Uterus (tissue), 4 donors: ENCODE data around the gene NR2C2. TPM values are rescaled to one million over a fixed set of nuclear protein-coding genes. Genes with fewer than 3 reads are reported as not detected.

Experiments
- DNase-seq, 2 donors: peaks; one replicate each; pipeline ENCODE4 v3.0.0-alpha.2; 2019 to 2020
- H3K27ac ChIP-seq, 2 donors: fragments of 200-600 bp; sonication (generic); 1 replicate in 1 of 2; 2 replicates in 1 of 2; pipeline ENCODE4 v1.5.1; 2016 to 2018
- H3K27me3 ChIP-seq, 2 donors: fragments of 200-600 bp; sonication (generic); one replicate each; pipeline ENCODE4 v1.5.1; 2018 to 2019; ENCODE audit warnings: control low read depth in 1 of 2
- H3K36me3 ChIP-seq, 2 donors: fragments of 200-600 bp; sonication (generic); one replicate each; pipeline ENCODE4 v1.5.1; 2019; ENCODE audit warnings: control low read depth in 1 of 2
- H3K4me1 ChIP-seq, 2 donors: fragments of 200-600 bp; sonication (generic); one replicate each; pipeline ENCODE4 v1.5.1; 2018 to 2019; ENCODE audit warnings: control low read depth in 1 of 2
- H3K4me3 ChIP-seq, 2 donors: fragments of 200-600 bp; sonication (generic); 1 replicate in 1 of 2; 2 replicates in 1 of 2; pipeline ENCODE4 v1.5.1; 2018 to 2019; ENCODE audit warnings: mild to moderate bottlenecking in 1 of 2
- H3K9me3 ChIP-seq, 2 donors: fragments of 200-600 bp; sonication (generic); one replicate each; pipeline ENCODE4 v1.5.1; 2019; ENCODE audit warnings: control low read depth in 1 of 2
- CTCF ChIP-seq, 4 experiments: fragments of 200-600 bp in 2 of 4; fragments of 450-650 bp in 2 of 4; sonication (generic) in 2 of 4; IDR thresholded peaks; one replicate each; pipeline ENCODE4 v1.5.1; 2016 to 2019; ENCODE audit warnings: antibody characterized with exemption in 4 of 4, mild to moderate bottlenecking in 2 of 4, moderate library complexity in 1 of 4
- POLR2A ChIP-seq, 2 donors: fragments of 450-650 bp; IDR thresholded peaks; one replicate each; pipeline ENCODE4 v1.6.1; 2016; ENCODE audit warnings: antibody characterized with exemption in 2 of 2, mild to moderate bottlenecking in 1 of 2, moderate library complexity in 1 of 2
- intact Hi-C: fragments of 100-400 bp; cut with DNase I; formaldehyde crosslinking; loops from one replicate; pipeline ENCODE4 v1.15.1; 2023; ENCODE audit warnings: low total_unique reads
- total RNA-seq, 4 donors: library from RNA; depleted of rRNA in 3 of 4; stranded (reverse); fragments of >200 nt in 3 of 4; gene quantifications; one replicate each; pipeline versions ENCODE4 v1.1.0 to v1.2.4, GENCODE V29; 2014 to 2023
- donor health status: DM: yes; HTN: yes; CAD: no.

The NR2C2 gene
- total RNA-seq, 4 donors from 2014 or later = 29.7 to 78.3 (median 61.0) TPM

- Histone ChIP-seq H3K36me3 (no peaks in the 10 kb centered on the region), H3K4me3 (no peak overlapping the region), H3K4me1 (no peaks in the 10 kb centered on the region), H3K27me3 (no peaks in the 10 kb centered on the region), H3K27ac (no peak overlapping the region), H3K9me3 (no peaks in the 10 kb centered on the region)
- no peak for TF ChIP-seq CTCF (IDR thresholded peaks at IDR 0.05)
- DNase-seq = no peak
- intact Hi-C loops = no loop called here
Measured at GRCh38 chr3:14959359-14959943, 12.1 kb downstream of the NR2C2 start.

GRCh38 chr3:14962762-14963161, 15.4 kb downstream of the NR2C2 start:
- Histone ChIP-seq H3K9me3 (no peaks in the 10 kb centered on the region), H3K4me1 (no peaks in the 10 kb centered on the region), H3K4me3 (no peak overlapping the region), H3K27me3 (no peaks in the 10 kb centered on the region), H3K36me3 (no peaks in the 10 kb centered on the region), H3K27ac (no peak overlapping the region)
- no peak for DNase-seq
- intact Hi-C loops = no loop called here
- no peak for TF ChIP-seq POLR2A (IDR thresholded peaks at IDR 0.05)
- no peak for TF ChIP-seq CTCF (IDR thresholded peaks at IDR 0.05)

GRCh38 chr3:14967285-14967684, 19.9 kb downstream of the NR2C2 start:
- Histone ChIP-seq H3K9me3 (no peaks in the 10 kb centered on the region), H3K36me3 (no peaks in the 10 kb centered on the region), H3K4me1 (no peaks in the 10 kb centered on the region), H3K27me3 (no peaks in the 10 kb centered on the region), H3K27ac (no peak overlapping the region), H3K4me3 (no peak overlapping the region)
- DNase-seq = no peak
- intact Hi-C loops = no loop called here
- TF ChIP-seq POLR2A (IDR thresholded peaks at IDR 0.05) (no peak), CTCF (IDR thresholded peaks at IDR 0.05) (no peak)

GRCh38 chr3:14969671-14970070, 22.3 kb downstream of the NR2C2 start:
- H3K4me1 ChIP-seq = no peaks in the 10 kb centered on the region
- DNase-seq = no peak
- H3K27me3 ChIP-seq = no peaks in the 10 kb centered on the region

GRCh38 chr3:14976317-14976716, 28.9 kb downstream of the NR2C2 start:
- Histone ChIP-seq H3K4me1 (no peaks in the 10 kb centered on the region), H3K4me3 (no peak overlapping the region), H3K27ac (no peak overlapping the region), H3K27me3 (no peaks in the 10 kb centered on the region), H3K36me3 (no peaks in the 10 kb centered on the region), H3K9me3 (no peaks in the 10 kb centered on the region)
- no peak for DNase-seq
- intact Hi-C loops = no loop called here
- TF ChIP-seq CTCF (IDR thresholded peaks at IDR 0.05) = no peak
- TF ChIP-seq POLR2A (IDR thresholded peaks at IDR 0.05) = no peak

More at GRCh38 chr3:14969671-14970070, 22.3 kb downstream of the NR2C2 start:
- Histone ChIP-seq H3K36me3 (no peaks in the 10 kb centered on the region), H3K27ac (no peak overlapping the region), H3K4me3 (no peak overlapping the region), H3K9me3 (no peaks in the 10 kb centered on the region)
- intact Hi-C loops = no loop called here
- no peak for TF ChIP-seq CTCF (IDR thresholded peaks at IDR 0.05)
- no peak for TF ChIP-seq POLR2A (IDR thresholded peaks at IDR 0.05)
